Measurements from ENCODE around the gene LCN10. TPM values are rescaled to one million over a fixed set of nuclear protein-coding genes. Genes with fewer than 3 reads are reported as not detected.
"Not testable (repeated sequence)": the region's sequence is repeated elsewhere in the genome, so short reads cannot be mapped to it uniquely, and the experiment has no call there.

LCN10 gene
- total and polyA plus RNA-seq, 3 experiments from 2014 or later: 0.22 to 1.2 (median 1.1) TPM

GRCh38 chr9:136786983-136787382 is 44.2 kb upstream of the LCN10 start:
- POLR2A ChIA-PET: interaction anchor here (1.3 kb wide), 1 partner anchor 248 kb away, joined by 3 read pairs; no protein-coding TSS in a partner anchor
- H3K27me3 Mint-ChIP-seq; H3K4me3 ChIP-seq (ENCODE audit: low read length); H3K36me3 Mint-ChIP-seq; DNase-seq; H3K4me1 ChIP-seq (ENCODE audit: insufficient read depth, low read length); H3K9me3 ChIP-seq (ENCODE audit: low read length); H3K27ac Mint-ChIP-seq; H3K4me3 Mint-ChIP-seq; H3K9me3 Mint-ChIP-seq; H3K27ac ChIP-seq (ENCODE audit: low read depth, low read length); H3K27me3 ChIP-seq (ENCODE audit: insufficient read depth, low read length, poor library complexity, severe bottlenecking); H3K36me3 ChIP-seq (ENCODE audit: insufficient read depth, low read length): not testable (repeated sequence)
- peaks cover 14 to 28% (median 22%) of the 10 kb centered on the region in 3 donors for H3K4me1 Mint-ChIP-seq
- CTCF ChIA-PET: interaction anchor here (0.6 to 5.6 kb wide), 12 partner anchors 9 to 441 kb away, joined by 3 to 51 read pairs (median 4); partner anchors contain the start of gene RNF224

GRCh38 chr9:136786451-136786850 is 43.7 kb upstream of the LCN10 start:
- Mint-ChIP-seq H3K27ac (no peak overlapping the region), H3K4me3 (no peak overlapping the region), H3K9me3 (no peaks in the 10 kb centered on the region), H3K27me3 (peaks cover 3 to 8% of the 10 kb centered on the region in 2 donors), H3K4me1 (peaks cover 12 to 26% (median 19%) of the 10 kb centered on the region in 3 donors), H3K36me3 (peaks cover 0 to under 1% (median 0%) of the 10 kb centered on the region in 3 donors)
- DNase-seq: no peak
- Histone ChIP-seq H3K4me3 (ENCODE audit: low read length) (no peak overlapping the region), H3K27ac (ENCODE audit: low read depth, low read length) (peak overlapping the region; percentile 7), H3K4me1 (ENCODE audit: insufficient read depth, low read length) (peaks cover 5% of the 10 kb centered on the region), H3K27me3 (ENCODE audit: insufficient read depth, low read length, poor library complexity, severe bottlenecking) (no peaks in the 10 kb centered on the region), H3K36me3 (ENCODE audit: insufficient read depth, low read length) (no peaks in the 10 kb centered on the region), H3K9me3 (ENCODE audit: low read length) (no peaks in the 10 kb centered on the region)
- CTCF ChIA-PET: interaction anchor here (1.0 to 5.6 kb wide), 9 partner anchors 8 to 441 kb away, joined by 3 to 51 read pairs (median 5); partner anchors contain the start of gene RNF224
- POLR2A ChIA-PET: no interaction called here

- H3K4me1 ChIP-seq (ENCODE audit: insufficient read depth, low read length); H3K27me3 ChIP-seq (ENCODE audit: insufficient read depth, low read length, poor library complexity, severe bottlenecking); H3K4me3 ChIP-seq (ENCODE audit: low read length); H3K9me3 Mint-ChIP-seq; H3K27ac Mint-ChIP-seq; H3K27me3 Mint-ChIP-seq; H3K4me3 Mint-ChIP-seq; H3K9me3 ChIP-seq (ENCODE audit: low read length); POLR2A ChIA-PET; H3K36me3 ChIP-seq (ENCODE audit: insufficient read depth, low read length); H3K36me3 Mint-ChIP-seq; DNase-seq: not testable (repeated sequence)
- H3K27ac ChIP-seq (ENCODE audit: low read depth, low read length): peak overlapping the region; percentile 7
- H3K4me1 Mint-ChIP-seq: peaks cover 12 to 26% (median 13%) of the 10 kb centered on the region in 3 donors
- CTCF ChIA-PET: interaction anchor here (1.3 to 5.6 kb wide), 4 partner anchors 14 to 278 kb away, joined by 3 to 51 read pairs (median 5); no protein-coding TSS in a partner anchor
These were observed 43.0 kb upstream of the LCN10 start for GRCh38 chr9:136785565-136786355.

- Histone ChIP-seq H3K9me3 (ENCODE audit: low read length) (no peaks in the 10 kb centered on the region), H3K27ac (ENCODE audit: low read depth, low read length) (peak overlapping the region; percentile 9), H3K36me3 (ENCODE audit: insufficient read depth, low read length) (no peaks in the 10 kb centered on the region), H3K4me1 (ENCODE audit: insufficient read depth, low read length) (no peaks in the 10 kb centered on the region), H3K27me3 (ENCODE audit: insufficient read depth, low read length, poor library complexity, severe bottlenecking) (no peaks in the 10 kb centered on the region), H3K4me3 (ENCODE audit: low read length) (no peak overlapping the region)
- Mint-ChIP-seq H3K4me1 (peaks cover 7 to 22% (median 9%) of the 10 kb centered on the region in 3 donors), H3K27ac (no peak overlapping the region), H3K9me3 (no peaks in the 10 kb centered on the region), H3K36me3 (no peaks in the 10 kb centered on the region), H3K27me3 (peaks cover 3 to 8% of the 10 kb centered on the region in 2 donors), H3K4me3 (no peak overlapping the region)
- no peak for DNase-seq
- POLR2A ChIA-PET: no interaction called here
- CTCF ChIA-PET: no interaction called here
These were observed 42.2 kb upstream of the LCN10 start for GRCh38 chr9:136784997-136785361.

DNA sequence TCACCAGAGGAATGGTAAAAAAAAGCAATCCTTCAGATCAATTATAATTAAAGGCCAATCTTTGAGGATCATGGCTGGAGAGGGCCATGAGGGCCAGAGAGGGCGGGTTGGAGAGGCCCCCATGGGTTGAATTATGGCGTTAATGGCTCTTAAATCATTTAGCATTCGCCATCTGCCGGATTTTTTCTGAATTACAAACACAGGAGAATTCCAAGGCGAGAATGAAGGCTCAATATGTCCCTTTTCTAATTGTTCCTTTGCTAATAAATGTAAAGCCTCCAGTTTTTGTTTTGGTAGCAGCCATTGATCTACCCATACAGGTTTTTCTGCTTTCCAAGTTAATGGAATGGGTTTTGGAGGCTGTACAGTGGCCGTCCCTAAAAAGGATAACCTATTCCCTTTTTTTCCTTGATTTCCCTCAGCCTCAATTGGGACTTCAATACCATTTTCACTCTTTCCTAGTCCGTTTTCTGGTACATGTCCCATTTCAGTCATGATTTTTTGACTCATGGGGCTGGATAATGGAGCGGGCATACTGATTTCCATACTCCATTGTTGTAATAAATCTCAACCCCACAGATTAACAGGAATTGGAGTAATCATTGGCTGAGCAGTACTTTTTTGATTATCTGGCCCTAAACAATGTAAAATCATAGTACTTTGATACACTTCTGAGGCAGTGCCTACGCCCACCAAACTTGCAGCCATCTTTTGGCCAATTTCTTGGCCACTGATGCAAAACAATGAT is 41.7 kb upstream of the LCN10 start:
- no peaks in the 10 kb centered on the region for H3K27me3 ChIP-seq (ENCODE audit: insufficient read depth, low read length, poor library complexity, severe bottlenecking)
- POLR2A ChIA-PET: no interaction called here
- Mint-ChIP-seq H3K27ac (no peak overlapping the region), H3K9me3 (no peaks in the 10 kb centered on the region), H3K27me3 (peaks cover 3 to 8% of the 10 kb centered on the region in 2 donors), H3K36me3 (no peaks in the 10 kb centered on the region), H3K4me3 (no peak overlapping the region), H3K4me1 (peaks cover 7 to 22% (median 9%) of the 10 kb centered on the region in 3 donors)
- H3K9me3 ChIP-seq (ENCODE audit: low read length): no peaks in the 10 kb centered on the region
- H3K27ac ChIP-seq (ENCODE audit: low read depth, low read length): peak overlapping the region; percentile 9
- H3K4me3 ChIP-seq (ENCODE audit: low read length): no peak overlapping the region
- no peaks in the 10 kb centered on the region for H3K36me3 ChIP-seq (ENCODE audit: insufficient read depth, low read length)
- CTCF ChIA-PET: no interaction called here
- no peaks in the 10 kb centered on the region for H3K4me1 ChIP-seq (ENCODE audit: insufficient read depth, low read length)
- no peak for DNase-seq

DNA sequence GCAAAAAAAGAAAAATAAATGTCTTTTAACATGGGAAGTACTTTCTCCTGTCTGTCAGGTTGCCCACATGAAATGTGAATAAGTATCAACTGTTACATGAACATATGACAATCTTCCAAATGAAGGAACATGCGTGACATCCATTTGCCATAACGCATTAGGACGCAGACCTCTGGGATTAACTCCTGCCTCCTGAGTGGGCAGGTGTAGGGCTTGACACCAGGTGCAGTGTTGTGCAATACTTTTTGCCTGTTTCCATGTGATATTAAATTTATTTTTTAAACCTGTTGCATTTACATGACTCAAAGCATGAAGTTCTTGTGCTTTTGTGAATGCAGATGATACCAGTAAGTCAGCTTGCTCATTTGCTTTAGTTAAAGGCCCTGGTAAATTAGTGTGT is 39.7 kb upstream of the LCN10 start:
- no peak overlapping the region for H3K27ac ChIP-seq (ENCODE audit: low read depth, low read length)
- H3K9me3 ChIP-seq (ENCODE audit: low read length): no peaks in the 10 kb centered on the region
- H3K4me3 ChIP-seq (ENCODE audit: low read length): no peak overlapping the region
- POLR2A ChIA-PET: no interaction called here
- Mint-ChIP-seq H3K27ac (no peak overlapping the region), H3K4me1 (peaks cover 0 to 9% (median 1%) of the 10 kb centered on the region in 3 donors), H3K27me3 (peaks cover 16 to 18% of the 10 kb centered on the region in 2 donors), H3K4me3 (no peak overlapping the region), H3K36me3 (peaks cover 0 to 1% (median 0%) of the 10 kb centered on the region in 3 donors), H3K9me3 (no peaks in the 10 kb centered on the region)
- H3K36me3 ChIP-seq (ENCODE audit: insufficient read depth, low read length): no peaks in the 10 kb centered on the region
- no peaks in the 10 kb centered on the region for H3K4me1 ChIP-seq (ENCODE audit: insufficient read depth, low read length)
- no peak for DNase-seq
- CTCF ChIA-PET: interaction anchor here (1.8 kb wide), 1 partner anchor 253 kb away, joined by 6 read pairs; no protein-coding TSS in a partner anchor
- H3K27me3 ChIP-seq (ENCODE audit: insufficient read depth, low read length, poor library complexity, severe bottlenecking): no peaks in the 10 kb centered on the region

DNA sequence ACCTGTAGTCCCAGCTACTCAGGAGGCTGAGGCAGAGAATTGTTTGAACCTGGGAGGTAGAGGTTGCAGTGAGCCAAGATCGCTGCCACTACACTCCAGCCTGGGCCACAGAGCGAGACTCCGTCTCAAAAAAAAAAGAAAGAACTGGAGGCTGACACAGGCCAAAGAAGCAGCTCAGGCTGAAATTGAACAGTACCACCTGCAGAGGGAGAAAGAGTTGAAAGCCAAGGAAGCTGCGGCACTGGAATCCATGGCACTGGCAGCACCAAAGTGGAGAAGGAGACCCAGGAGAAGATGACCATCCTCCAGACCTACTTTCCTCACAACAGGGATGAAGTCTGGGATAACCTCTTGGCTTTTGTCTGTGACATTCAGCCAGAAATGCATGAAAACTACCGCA is 37.1 kb upstream of the LCN10 start:
- POLR2A ChIA-PET: no interaction called here
- Histone ChIP-seq H3K4me1 (ENCODE audit: insufficient read depth, low read length) (no peaks in the 10 kb centered on the region), H3K4me3 (ENCODE audit: low read length) (no peak overlapping the region), H3K27me3 (ENCODE audit: insufficient read depth, low read length, poor library complexity, severe bottlenecking) (no peaks in the 10 kb centered on the region), H3K27ac (ENCODE audit: low read depth, low read length) (no peak overlapping the region), H3K36me3 (ENCODE audit: insufficient read depth, low read length) (no peaks in the 10 kb centered on the region), H3K9me3 (ENCODE audit: low read length) (no peaks in the 10 kb centered on the region)
- DNase-seq: no peak
- peaks cover 0 to 3% (median 0%) of the 10 kb centered on the region in 3 donors for H3K4me1 Mint-ChIP-seq
- H3K36me3 Mint-ChIP-seq: peaks cover 0 to 1% (median 0%) of the 10 kb centered on the region in 3 donors
- H3K9me3 Mint-ChIP-seq: no peaks in the 10 kb centered on the region
- no peak overlapping the region for H3K27ac Mint-ChIP-seq
- no peak overlapping the region for H3K4me3 Mint-ChIP-seq
- peaks cover 16 to 22% of the 10 kb centered on the region in 2 donors for H3K27me3 Mint-ChIP-seq
- CTCF ChIA-PET: interaction anchor here (3.4 to 4.1 kb wide), 2 partner anchors 8 to 256 kb away, joined by 16 to 19 read pairs; no protein-coding TSS in a partner anchor

GRCh38 chr9:136777359-136777758 is 34.6 kb upstream of the LCN10 start:
- H3K27ac ChIP-seq (ENCODE audit: low read depth, low read length): no peak overlapping the region
- CTCF ChIA-PET: interaction anchor here (0.6 to 4.1 kb wide), 10 partner anchors 9 to 773 kb away, joined by 3 to 19 read pairs (median 4); partner anchors contain the start of gene NPDC1
- POLR2A ChIA-PET: no interaction called here
- Mint-ChIP-seq H3K27me3 (peaks cover 13 to 22% of the 10 kb centered on the region in 2 donors), H3K4me3 (no peak overlapping the region), H3K9me3 (peaks cover 0 to 10% (median 6%) of the 10 kb centered on the region in 5 donors), H3K4me1 (no peaks in the 10 kb centered on the region), H3K36me3 (peaks cover 0 to 5% (median 1%) of the 10 kb centered on the region in 3 donors), H3K27ac (peak overlapping the region in 1 of 8 donors; percentile 65)
- no peaks in the 10 kb centered on the region for H3K27me3 ChIP-seq (ENCODE audit: insufficient read depth, low read length, poor library complexity, severe bottlenecking)
- no peak overlapping the region for H3K4me3 ChIP-seq (ENCODE audit: low read length)
- no peaks in the 10 kb centered on the region for H3K4me1 ChIP-seq (ENCODE audit: insufficient read depth, low read length)
- H3K36me3 ChIP-seq (ENCODE audit: insufficient read depth, low read length): no peaks in the 10 kb centered on the region
- DNase-seq: no peak
- H3K9me3 ChIP-seq (ENCODE audit: low read length): peaks cover 5% of the 10 kb centered on the region
